HG03095 (cell line): ENCODE measurements around the gene EFHB.
A peak's percentile ranks its signal among the peaks of the same experiment; 100 is the strongest.
"Not testable (repeated sequence)": the region's sequence is repeated elsewhere in the genome, so short reads cannot be mapped to it uniquely, and the experiment has no call there.

Source experiments
- ATAC-seq: cut with Tn5 transposase; IDR thresholded peaks from one replicate; pipeline ENCODE4 v1.9.1; 2021; ENCODE audit warnings: moderate library complexity; ENCODE audit not compliant: unreplicated experiment

Gene EFHB

GRCh38 chr3:19932422-19932821 lies 1.6 kb downstream of the EFHB start:
- ATAC-seq: no peak

- ATAC-seq: peak; percentile 32
Observed at GRCh38 chr3:19931767-19932188, 2.2 kb downstream of the EFHB start.

GRCh38 chr3:19931180-19931692 lies 2.8 kb downstream of the EFHB start:
- peak; percentile 85 for ATAC-seq

DNA sequence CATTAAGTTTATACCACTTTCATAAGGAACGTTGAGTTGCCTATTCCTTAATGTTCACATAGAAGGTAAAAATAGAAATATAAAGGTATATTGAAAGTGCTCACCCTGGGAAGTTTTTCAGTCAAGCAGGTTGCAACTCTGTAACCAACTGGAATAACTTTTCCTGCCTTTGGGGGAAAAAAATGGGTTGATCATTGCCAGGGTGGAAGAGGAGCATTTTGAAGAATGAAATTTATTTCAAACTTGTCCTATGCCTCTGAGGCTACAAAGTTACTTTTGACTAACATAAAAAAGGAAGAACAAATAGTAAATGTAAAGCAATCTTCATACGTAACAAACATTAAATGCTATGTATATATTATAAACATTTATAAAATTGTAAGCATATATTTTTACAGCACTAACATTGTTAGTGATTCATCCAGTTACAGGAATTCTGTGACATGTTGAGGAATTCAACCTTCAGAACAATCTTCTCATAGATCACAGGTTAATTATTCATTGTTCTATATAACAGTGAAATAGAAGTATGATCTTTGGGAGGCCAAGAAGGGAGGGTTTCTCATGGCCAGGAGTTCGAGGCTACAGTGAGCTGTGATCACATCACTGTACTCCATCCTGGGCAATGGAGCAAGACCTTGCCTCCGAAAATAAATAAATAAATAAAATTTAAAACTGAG lies 13.5 kb downstream of the EFHB start:
- no peak for ATAC-seq

DNA sequence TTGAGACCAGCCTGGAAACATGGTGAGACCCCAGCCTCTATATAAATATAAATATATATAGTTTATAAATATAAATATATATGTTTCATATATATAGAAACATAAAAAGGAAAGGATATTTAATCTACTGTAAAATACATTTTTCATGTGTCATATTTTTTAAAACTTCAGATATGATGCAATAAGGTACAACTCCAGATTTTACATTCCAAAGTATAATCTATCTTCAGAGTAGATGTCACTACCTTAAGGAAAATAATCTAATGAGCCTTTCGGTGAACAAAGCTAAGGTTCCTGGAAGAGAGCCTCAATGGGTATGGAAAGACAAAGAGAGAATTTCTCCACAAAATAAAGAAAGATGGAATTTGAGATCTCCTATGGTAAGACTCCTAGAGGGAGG lies 16.9 kb downstream of the EFHB start:
- ATAC-seq: no peak

DNA sequence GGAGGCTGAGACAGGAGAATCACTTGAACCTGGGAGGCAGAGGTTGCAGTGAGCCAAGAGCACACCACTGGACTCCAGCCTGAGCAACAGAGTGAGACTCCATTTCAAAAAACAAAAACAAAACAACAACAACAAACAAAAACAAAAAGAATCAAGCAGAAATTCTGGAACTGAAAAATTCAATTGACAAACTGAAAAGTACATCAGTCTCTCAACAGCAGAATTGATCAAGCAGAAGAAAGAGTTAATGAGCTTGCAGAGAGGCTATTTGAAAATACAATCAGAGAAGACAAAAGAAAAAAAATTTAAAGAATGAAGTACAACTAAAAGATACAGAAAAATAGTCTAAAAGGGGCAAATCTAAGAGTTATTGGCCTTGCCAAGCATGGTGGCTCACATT lies 22.6 kb downstream of the EFHB start:
- no peak for ATAC-seq

GRCh38 chr3:19907523-19907922 lies 26.5 kb downstream of the EFHB start:
- no peak for ATAC-seq

- no peak for ATAC-seq
Observed at GRCh38 chr3:19903649-19904048, 30.4 kb downstream of the EFHB start.

GRCh38 chr3:19901918-19902317 lies 32.1 kb downstream of the EFHB start:
- no peak for ATAC-seq

DNA sequence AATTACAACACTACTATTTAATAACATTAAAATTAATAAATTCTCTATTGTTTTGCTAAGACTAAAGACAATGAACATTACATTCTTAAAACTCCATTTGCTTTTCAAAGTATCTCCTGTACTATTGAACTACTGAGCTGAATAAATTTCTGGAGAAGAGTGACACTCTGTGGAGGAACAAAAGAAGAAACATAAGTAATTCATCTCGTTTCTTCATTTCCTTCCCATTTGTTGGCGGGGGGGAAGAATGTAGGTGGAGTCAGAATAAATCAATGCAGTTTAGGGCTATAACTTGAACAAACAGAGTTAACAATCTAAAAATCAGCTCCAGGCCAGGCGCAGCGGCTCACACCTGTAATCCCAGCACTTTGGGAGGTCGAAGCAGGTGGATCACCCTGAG lies 32.7 kb downstream of the EFHB start:
- no peak for ATAC-seq

DNA sequence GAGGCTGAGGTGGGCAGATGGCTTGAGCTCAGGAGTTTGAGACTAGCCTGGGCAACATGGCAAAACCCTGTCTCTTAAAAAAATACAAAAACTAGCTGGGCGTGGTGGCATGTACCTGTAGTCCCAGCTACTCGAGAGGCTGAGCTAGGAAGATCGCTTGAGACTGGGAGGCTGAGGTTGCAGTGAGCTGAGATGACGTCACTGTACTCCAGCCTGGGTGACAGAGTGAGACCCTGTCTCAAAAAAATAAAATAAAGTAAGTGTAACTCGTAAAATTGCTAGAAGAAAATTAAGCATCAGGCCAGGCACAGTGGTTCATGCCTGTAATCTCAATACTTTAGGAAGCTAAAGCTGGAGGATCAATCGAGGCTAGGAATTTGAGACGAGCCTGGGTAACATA lies 34.2 kb downstream of the EFHB start:
- not testable (repeated sequence) for ATAC-seq

- no peak for ATAC-seq
Observed at GRCh38 chr3:19899264-19899663, 34.8 kb downstream of the EFHB start.

- ATAC-seq: no peak
Observed at GRCh38 chr3:19898721-19899120, 35.3 kb downstream of the EFHB start.

- ATAC-seq: no peak
Observed at GRCh38 chr3:19891740-19892139, 42.3 kb downstream of the EFHB start.

- no peak for ATAC-seq
Observed at GRCh38 chr3:19888428-19889152, 45.4 kb downstream of the EFHB start.

DNA sequence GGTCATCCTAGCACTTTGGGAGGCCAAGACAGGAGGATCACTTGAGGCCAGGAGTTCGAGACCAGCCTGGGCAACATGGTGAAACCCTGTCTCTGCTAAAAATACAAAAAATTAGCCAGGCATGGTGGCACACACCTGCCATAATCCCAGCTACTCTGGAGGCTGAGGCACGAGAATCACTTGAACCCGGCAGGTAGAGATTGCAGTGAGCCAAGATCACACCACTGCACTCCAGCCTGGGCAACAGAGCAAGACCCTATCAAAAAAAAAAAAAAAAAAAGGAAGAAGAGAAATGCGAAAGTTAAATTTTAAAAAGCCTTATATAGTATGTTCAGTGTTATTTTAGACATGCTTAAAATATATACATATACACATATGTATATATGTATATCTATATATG lies 46.9 kb downstream of the EFHB start:
- ATAC-seq: not testable (repeated sequence)

DNA sequence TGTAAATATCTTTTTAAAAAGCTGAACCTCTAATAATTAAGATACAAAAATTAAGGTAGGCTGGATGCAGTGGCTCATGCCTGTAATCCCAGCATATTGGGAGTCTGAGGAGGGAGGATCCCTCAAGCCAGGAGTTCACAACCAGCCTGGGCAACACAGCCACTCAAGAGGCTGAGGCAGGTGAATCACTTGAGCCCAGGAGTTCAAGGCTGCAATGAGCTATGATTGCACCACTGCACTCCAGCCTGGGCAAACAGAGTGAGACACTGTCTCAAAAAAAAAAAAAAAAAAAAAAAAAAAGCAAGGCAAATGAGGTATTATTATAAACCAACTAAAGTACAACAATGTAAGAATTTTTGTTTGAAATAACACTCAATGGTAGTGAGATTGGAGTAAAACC lies 47.6 kb downstream of the EFHB start:
- no peak for ATAC-seq

DNA sequence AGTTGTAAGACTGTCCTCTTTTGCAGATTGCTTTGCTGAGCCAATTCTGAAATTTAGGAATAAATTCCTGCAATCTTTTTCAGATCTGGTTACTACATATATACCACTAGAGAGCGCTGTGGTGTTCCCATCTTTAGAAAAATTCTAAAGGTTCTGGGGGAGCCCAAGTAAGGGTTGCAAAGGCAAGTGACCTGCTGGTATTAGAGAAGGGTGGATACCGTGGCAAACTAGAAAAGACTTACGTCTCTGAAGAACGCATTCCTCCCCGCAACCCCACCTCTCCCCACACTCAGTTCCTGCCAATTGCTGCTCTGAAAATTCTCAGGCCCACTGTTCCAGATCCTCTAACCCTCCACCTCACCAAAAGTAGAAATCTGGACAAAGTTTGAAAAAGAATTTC lies 48.5 kb downstream of the EFHB start:
- no peak for ATAC-seq

DNA sequence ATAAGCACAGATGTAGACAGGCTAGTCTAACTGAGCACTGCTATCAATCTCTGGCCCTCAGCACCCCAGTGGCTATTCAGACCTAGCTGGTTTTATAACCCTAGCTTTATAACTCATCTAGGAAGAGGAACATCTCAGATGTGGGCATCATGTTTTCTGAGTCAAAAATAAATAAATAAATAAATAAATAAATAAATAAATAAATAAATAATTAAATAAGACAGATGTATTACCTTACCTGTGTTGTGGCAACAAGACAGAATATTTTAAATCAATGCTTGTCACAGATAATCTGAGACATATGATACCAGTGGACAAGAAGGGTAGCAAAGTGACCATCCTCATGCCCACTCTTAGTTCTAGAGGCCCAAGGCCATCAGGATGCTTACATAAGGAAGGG lies 52.2 kb downstream of the EFHB start:
- no peak for ATAC-seq

DNA sequence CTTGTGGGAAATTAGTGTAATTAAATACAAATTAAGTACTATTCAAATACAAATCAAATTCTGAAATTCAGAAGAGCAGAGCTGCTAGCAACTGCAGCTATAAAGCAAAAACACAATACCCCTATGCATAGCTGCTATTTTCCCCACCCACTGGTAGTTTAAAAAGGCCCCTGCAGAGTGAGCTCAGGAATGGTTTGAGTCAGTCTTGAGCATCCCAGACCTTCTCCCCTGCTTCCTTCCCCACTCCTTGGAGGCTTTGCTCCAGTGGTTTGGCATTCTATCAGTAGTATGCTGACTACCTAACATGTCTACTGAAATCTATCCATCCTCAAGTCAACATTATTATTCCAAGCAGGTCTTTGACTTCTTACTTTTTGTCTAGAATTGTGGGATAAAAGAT lies 53.0 kb downstream of the EFHB start:
- ATAC-seq: no peak

GRCh38 chr3:19877656-19878055 lies 56.4 kb downstream of the EFHB start:
- no peak for ATAC-seq

- peak; percentile 93 for ATAC-seq
Observed at GRCh38 chr3:19866751-19867347, 67.2 kb downstream of the EFHB start.
